Progenitor cell of endocrine pancreas (in vitro differentiated cells): ENCODE measurements around the gene UBE2E3. TPM values are rescaled to one million over a fixed set of nuclear protein-coding genes. Genes with fewer than 3 reads are reported as not detected.

Source experiments
- DNase-seq: peaks from one replicate; pipeline ENCODE4 v3.0.0; 2021; ENCODE audit warnings: low spot score; ENCODE audit not compliant: unreplicated experiment
- H3K27ac Mint-ChIP-seq: 2 replicates; pipeline ENCODE4 v1.8.0; 2021; ENCODE audit warnings: mild to moderate bottlenecking, moderate library complexity, mixed read lengths
- H3K27me3 Mint-ChIP-seq: 2 replicates; pipeline ENCODE4 v1.8.0; 2021; ENCODE audit warnings: mixed read lengths
- H3K36me3 Mint-ChIP-seq: 2 replicates; pipeline ENCODE4 v1.8.0; 2022; ENCODE audit warnings: mixed read lengths; ENCODE audit not compliant: insufficient read depth
- H3K4me1 Mint-ChIP-seq: 2 replicates; pipeline ENCODE4 v1.8.0; 2021; ENCODE audit warnings: low read depth, mixed read lengths
- H3K4me3 Mint-ChIP-seq: 2 replicates; pipeline ENCODE4 v1.8.0; 2021; ENCODE audit warnings: low read depth, mild to moderate bottlenecking, moderate library complexity, mixed read lengths
- H3K9me3 Mint-ChIP-seq: 2 replicates; pipeline ENCODE4 v1.8.0; 2021; ENCODE audit warnings: low read depth, mixed read lengths
- total RNA-seq: library from RNA; stranded (reverse); gene quantifications from 2 replicates; pipeline ENCODE4 v1.2.1, GENCODE V29; 2021
- TF ChIP-seq, protein P1 (sequence below): fragments of 200-600 bp; sonication (generic); IDR thresholded peaks from one replicate; pipeline ENCODE4 v1.5.0; 2021; ENCODE audit warnings: antibody characterized with exemption, mild to moderate bottlenecking; ENCODE audit not compliant: unreplicated experiment

The UBE2E3 gene
- total RNA-seq, 1 donor from 2014 or later: 146 TPM

- H3K27me3 Mint-ChIP-seq: no peaks in the 10 kb centered on the region
- no peaks in the 10 kb centered on the region for H3K36me3 Mint-ChIP-seq
- no peak overlapping the region for H3K4me3 Mint-ChIP-seq
- H3K9me3 Mint-ChIP-seq: no peaks in the 10 kb centered on the region
- TF ChIP-seq, protein P1, sequence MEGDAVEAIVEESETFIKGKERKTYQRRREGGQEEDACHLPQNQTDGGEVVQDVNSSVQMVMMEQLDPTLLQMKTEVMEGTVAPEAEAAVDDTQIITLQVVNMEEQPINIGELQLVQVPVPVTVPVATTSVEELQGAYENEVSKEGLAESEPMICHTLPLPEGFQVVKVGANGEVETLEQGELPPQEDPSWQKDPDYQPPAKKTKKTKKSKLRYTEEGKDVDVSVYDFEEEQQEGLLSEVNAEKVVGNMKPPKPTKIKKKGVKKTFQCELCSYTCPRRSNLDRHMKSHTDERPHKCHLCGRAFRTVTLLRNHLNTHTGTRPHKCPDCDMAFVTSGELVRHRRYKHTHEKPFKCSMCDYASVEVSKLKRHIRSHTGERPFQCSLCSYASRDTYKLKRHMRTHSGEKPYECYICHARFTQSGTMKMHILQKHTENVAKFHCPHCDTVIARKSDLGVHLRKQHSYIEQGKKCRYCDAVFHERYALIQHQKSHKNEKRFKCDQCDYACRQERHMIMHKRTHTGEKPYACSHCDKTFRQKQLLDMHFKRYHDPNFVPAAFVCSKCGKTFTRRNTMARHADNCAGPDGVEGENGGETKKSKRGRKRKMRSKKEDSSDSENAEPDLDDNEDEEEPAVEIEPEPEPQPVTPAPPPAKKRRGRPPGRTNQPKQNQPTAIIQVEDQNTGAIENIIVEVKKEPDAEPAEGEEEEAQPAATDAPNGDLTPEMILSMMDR: no peak
- H3K27ac Mint-ChIP-seq: no peak overlapping the region
- no peaks in the 10 kb centered on the region for H3K4me1 Mint-ChIP-seq
- DNase-seq: no peak
These were observed 125.2 kb downstream of the UBE2E3 start for GRCh38 chr2:181105562-181105961.

DNA sequence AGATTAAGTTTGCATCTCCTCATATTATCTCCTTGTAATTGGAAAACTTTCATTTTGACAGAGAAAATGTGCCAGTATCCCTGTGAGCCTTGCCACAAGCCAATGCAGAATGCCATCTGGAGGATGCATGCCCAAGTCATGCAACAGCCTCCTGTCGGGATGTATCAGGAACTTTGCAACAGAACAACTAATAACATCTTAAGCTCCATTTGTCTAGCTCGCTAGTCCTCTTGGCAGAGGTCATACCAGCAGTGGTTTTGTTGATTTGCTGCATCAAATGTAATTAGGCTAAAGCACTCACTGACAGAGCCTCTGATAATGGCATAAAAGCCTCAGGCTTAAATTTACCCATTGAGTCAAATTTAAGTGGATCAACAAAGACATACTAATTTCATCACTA lies 125.8 kb downstream of the UBE2E3 start:
- no peaks in the 10 kb centered on the region for H3K36me3 Mint-ChIP-seq
- H3K27me3 Mint-ChIP-seq: no peaks in the 10 kb centered on the region
- H3K4me1 Mint-ChIP-seq: no peaks in the 10 kb centered on the region
- TF ChIP-seq, protein P1: no peak
- no peak for DNase-seq
- H3K27ac Mint-ChIP-seq: no peak overlapping the region
- no peaks in the 10 kb centered on the region for H3K9me3 Mint-ChIP-seq
- no peak overlapping the region for H3K4me3 Mint-ChIP-seq

DNA sequence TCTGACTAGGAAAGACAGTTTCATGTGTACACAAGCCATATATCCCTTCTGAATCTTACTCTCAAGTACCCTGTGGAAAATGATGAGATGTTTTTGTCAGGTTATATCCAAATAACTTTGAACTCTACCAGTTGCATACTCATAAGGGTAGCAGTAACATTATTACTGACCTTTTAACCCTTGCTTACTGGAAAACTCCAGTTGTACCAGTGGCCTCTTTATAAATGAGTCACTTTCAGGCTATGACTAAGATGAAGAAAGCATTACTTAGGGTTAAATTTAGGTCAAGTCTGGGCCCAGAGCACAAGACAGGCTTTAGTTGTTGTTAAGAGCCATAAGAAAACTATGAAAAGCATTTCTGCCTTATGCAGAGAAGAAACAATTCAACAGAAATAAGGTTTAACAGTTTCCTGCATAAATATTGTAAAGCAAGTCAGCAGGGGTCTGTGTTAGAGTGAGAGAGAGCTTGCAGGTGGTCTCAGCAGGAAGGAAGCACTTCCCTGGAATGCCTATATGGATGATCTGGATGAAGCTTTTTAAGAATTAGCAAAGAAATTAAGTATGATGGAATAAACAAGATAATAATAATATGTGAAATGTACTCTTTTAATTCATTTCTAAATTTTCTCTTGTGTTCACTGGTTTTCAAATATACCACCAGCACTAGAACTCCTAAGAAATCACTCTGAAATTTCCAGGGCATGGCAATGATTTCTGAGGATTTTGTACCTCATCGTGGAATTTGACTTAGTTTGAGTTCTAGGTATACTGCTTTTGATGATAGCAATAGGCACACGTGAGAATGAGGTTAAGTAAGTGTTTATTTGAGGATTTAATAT lies 126.6 kb downstream of the UBE2E3 start:
- TF ChIP-seq, protein P1: no peak
- H3K36me3 Mint-ChIP-seq: no peaks in the 10 kb centered on the region
- H3K27ac Mint-ChIP-seq: no peak overlapping the region
- no peaks in the 10 kb centered on the region for H3K4me1 Mint-ChIP-seq
- H3K4me3 Mint-ChIP-seq: no peak overlapping the region
- no peak for DNase-seq
- no peaks in the 10 kb centered on the region for H3K9me3 Mint-ChIP-seq
- no peaks in the 10 kb centered on the region for H3K27me3 Mint-ChIP-seq

DNA sequence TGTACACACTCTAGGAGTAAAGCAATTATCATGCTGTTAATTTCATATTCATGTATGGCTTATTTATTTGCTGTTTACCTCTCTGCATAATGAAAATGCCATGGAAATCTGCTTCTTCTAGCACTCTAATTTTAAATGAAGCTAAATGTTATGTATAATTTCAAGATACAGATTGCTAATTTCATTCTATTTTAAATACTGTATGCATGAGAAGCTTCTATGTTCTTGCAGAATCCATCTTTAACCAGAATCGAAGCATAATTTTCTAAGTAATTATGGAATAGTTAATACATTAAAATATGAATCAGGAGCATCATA lies 127.2 kb downstream of the UBE2E3 start:
- Mint-ChIP-seq H3K4me3 (no peak overlapping the region), H3K27me3 (no peaks in the 10 kb centered on the region), H3K9me3 (no peaks in the 10 kb centered on the region), H3K36me3 (no peaks in the 10 kb centered on the region), H3K27ac (no peak overlapping the region), H3K4me1 (no peaks in the 10 kb centered on the region)
- TF ChIP-seq, protein P1: no peak
- DNase-seq: no peak

- Mint-ChIP-seq H3K4me3 (no peak overlapping the region), H3K27ac (no peak overlapping the region), H3K27me3 (no peaks in the 10 kb centered on the region), H3K9me3 (no peaks in the 10 kb centered on the region), H3K4me1 (peaks cover 3% of the 10 kb centered on the region), H3K36me3 (no peaks in the 10 kb centered on the region)
- DNase-seq: no peak
- TF ChIP-seq, protein P1: no peak
These were observed 130.7 kb downstream of the UBE2E3 start for GRCh38 chr2:181111059-181111458.
